ENCODE results near the gene EFHC2. TPM values are rescaled to one million over a fixed set of nuclear protein-coding genes. Genes with fewer than 3 reads are reported as not detected.

Gene EFHC2
- total RNA-seq, 1 experiment from 2014 or later, result 1.1 TPM

GRCh38 chrX:44299177-44299576, 44.3 kb downstream of the EFHC2 start:
- TF ChIP-seq CTCF (conservative IDR thresholded peaks at IDR 0.05), result no peak
- H3K23me2 ChIP-seq (ENCODE audit: insufficient read length, low read depth, low read length, poor library complexity, severe bottlenecking), result no peaks in the 10 kb centered on the region
- H2BK12ac ChIP-seq (ENCODE audit: insufficient read length, low read depth, low read length), result no peak overlapping the region
- Mint-ChIP-seq H3K27me3 (ENCODE audit: low read depth) (no peaks in the 10 kb centered on the region; the same call in 1 of the 2 replicates), H3K36me3 (ENCODE audit: insufficient read depth in 1 of 3, low read depth in 3 of 3) (peaks cover 0 to 2% (median 0%) of the 10 kb centered on the region in 3 experiments; a peak in 3 of 7 replicates), H3K4me3 (no peak overlapping the region), H3K4me1 (peaks cover 6 to 8% of the 10 kb centered on the region in 2 experiments; a peak in 2 of 4 replicates), H3K9me3 (peaks cover 68 to 69% of the 10 kb centered on the region in 2 experiments), H3K27ac (no peak overlapping the region)
- H4K8ac ChIP-seq (replicated peaks; ENCODE audit: insufficient read length, low read depth, low read length), result no peak overlapping the region
- no peak overlapping the region for H3K56ac ChIP-seq (ENCODE audit: insufficient read length, low read depth, low read length)
- no peak overlapping the region for H4K5ac ChIP-seq (ENCODE audit: insufficient read length, low read depth, low read length)
- peaks cover 22% of the 10 kb centered on the region for H3K9me3 ChIP-seq (ENCODE audit: control insufficient read depth, low read depth, low read length)
- H2BK5ac ChIP-seq (ENCODE audit: insufficient read length, low read length), result no peak overlapping the region
- whole genome bisulfite sequencing (ENCODE audit: extremely low coverage, insufficient read length, low lambda C conversion rate), result no CpG with 5 or more reads among the region's 4 CpGs
- H3K79me1 ChIP-seq (ENCODE audit: insufficient read depth, low read depth, low read length, poor library complexity, severe bottlenecking), result no peaks in the 10 kb centered on the region
- H2BK20ac ChIP-seq (ENCODE audit: low read depth, low read length, poor library complexity, severe bottlenecking), result no peak overlapping the region
- H4K20me1 ChIP-seq (ENCODE audit: control insufficient read depth, insufficient read depth, insufficient read length), result no peaks in the 10 kb centered on the region
- no peaks in the 10 kb centered on the region for H3K79me2 ChIP-seq (ENCODE audit: insufficient read depth, low read length)
- H3K14ac ChIP-seq (ENCODE audit: insufficient read depth, low read length), result no peak overlapping the region
- no peaks in the 10 kb centered on the region for H3K27me3 ChIP-seq (ENCODE audit: insufficient read depth, low read length)
- H3K4me1 ChIP-seq (ENCODE audit: insufficient read depth, low read length), result no peaks in the 10 kb centered on the region; the same call in 1 of the 2 replicates
- H3T11ph ChIP-seq (ENCODE audit: low read length), result no peak overlapping the region
- no peak overlapping the region for H3K9ac ChIP-seq (ENCODE audit: extremely low read depth, insufficient read length, low read length)
- H3K23ac ChIP-seq (ENCODE audit: insufficient read length, low read depth, low read length), result no peak overlapping the region
- H2AFZ ChIP-seq (ENCODE audit: low read length), result no peak overlapping the region
- no peak overlapping the region for H4K91ac ChIP-seq (ENCODE audit: insufficient read length, low read depth, low read length)
- no peak overlapping the region for H3K4me2 ChIP-seq (ENCODE audit: insufficient read depth, insufficient read length, low read length)
- no peak for DNase-seq
- H3K27ac ChIP-seq (ENCODE audit: insufficient read length, low read depth, low read length), result no peak overlapping the region
- no peak overlapping the region for H2BK15ac ChIP-seq (ENCODE audit: low read depth, low read length)
- H2BK120ac ChIP-seq (ENCODE audit: low read depth, low read length, poor library complexity, severe bottlenecking), result no peak overlapping the region
- H3K18ac ChIP-seq (ENCODE audit: insufficient read length, low read depth, low read length), result no peak overlapping the region
- no peak overlapping the region for H2AK5ac ChIP-seq (ENCODE audit: insufficient read length, low read length)
- no peak overlapping the region for H3K4ac ChIP-seq (ENCODE audit: low read depth, low read length)
